ENCODE results near the gene ZBTB16. TPM values are rescaled to one million over a fixed set of nuclear protein-coding genes. Genes with fewer than 3 reads are reported as not detected.

ZBTB16 gene
- polyA plus RNA-seq, 1 donor (not counting 4 experiments of a cell fraction or from before 2014, with no cell fraction given), result 0.18 TPM

- Histone ChIP-seq H3K27me3 (ENCODE audit: control insufficient read depth, extremely low read depth, insufficient read depth, low read length) (no peaks in the 10 kb centered on the region), H3K79me2 (ENCODE audit: control insufficient read depth, insufficient read depth, low read length) (no peaks in the 10 kb centered on the region), H2AFZ (ENCODE audit: control insufficient read depth, low read length) (no peak overlapping the region), H3K4me2 (ENCODE audit: control insufficient read depth, extremely low read depth, insufficient read depth, low read depth, low read length) (no peak overlapping the region), H4K20me1 (ENCODE audit: control insufficient read depth, extremely low read depth, insufficient read depth, low read length) (no peaks in the 10 kb centered on the region), H3K9me1 (ENCODE audit: control insufficient read depth, extremely low read depth, insufficient read depth, low read length) (no peaks in the 10 kb centered on the region), H3K4me3 (ENCODE audit: control insufficient read depth in 2 of 3, extremely low read depth in 1 of 3, insufficient read depth in 2 of 3, low read depth in 1 of 3, low read length in 3 of 3) (no peak overlapping the region), H3K27ac (ENCODE audit: control insufficient read depth, insufficient read depth, low read length) (no peak overlapping the region), H3K36me3 (ENCODE audit: control insufficient read depth in 2 of 2, extremely low read depth in 1 of 2, insufficient read depth in 2 of 2, low read length in 2 of 2) (no peaks in the 10 kb centered on the region), H3K4me1 (ENCODE audit: control insufficient read depth, extremely low read depth, insufficient read depth, low read length) (no peaks in the 10 kb centered on the region), H3K9me3 (ENCODE audit: control insufficient read depth, low read depth, low read length) (no peaks in the 10 kb centered on the region), H3K9ac (ENCODE audit: control insufficient read depth, extremely low read depth, insufficient read depth, low read length) (no peak overlapping the region)
- TF ChIP-seq CTCF (optimal IDR thresholded peaks at IDR 0.05 in 1 of 3, IDR thresholded peaks at IDR 0.05 in 1 of 3, conservative IDR thresholded peaks at IDR 0.05 in 1 of 3; ENCODE audit: extremely low read depth in 1 of 3, insufficient read depth in 2 of 3, low read length in 3 of 3) (no peak), EZH2 (IDR thresholded peaks at IDR 0.05; ENCODE audit: low read length) (no peak)
- no peak for DNase-seq (ENCODE audit: low read depth, low spot score)
- dilution Hi-C loops (cut with MboI; ENCODE audit: extremely low pct_ligation_motif_present, low sequenced_read_pairs), result no loop called here
- no peak for FAIRE-seq
These were observed 187.7 kb downstream of the ZBTB16 start for GRCh38 chr11:114247070-114247789.

GRCh38 chr11:114250180-114250579, 190.7 kb downstream of the ZBTB16 start:
- H3K79me2 ChIP-seq (ENCODE audit: control insufficient read depth, insufficient read depth, low read length), result no peaks in the 10 kb centered on the region
- no peak overlapping the region for H3K27ac ChIP-seq (ENCODE audit: control insufficient read depth, insufficient read depth, low read length)
- no peak overlapping the region for H3K9ac ChIP-seq (ENCODE audit: control insufficient read depth, extremely low read depth, insufficient read depth, low read length)
- H2AFZ ChIP-seq (ENCODE audit: control insufficient read depth, low read length), result no peak overlapping the region
- H3K36me3 ChIP-seq (ENCODE audit: control insufficient read depth in 2 of 2, extremely low read depth in 1 of 2, insufficient read depth in 2 of 2, low read length in 2 of 2), result no peaks in the 10 kb centered on the region
- TF ChIP-seq CTCF (optimal IDR thresholded peaks at IDR 0.05 in 1 of 3, IDR thresholded peaks at IDR 0.05 in 1 of 3, conservative IDR thresholded peaks at IDR 0.05 in 1 of 3; ENCODE audit: extremely low read depth in 1 of 3, insufficient read depth in 2 of 3, low read length in 3 of 3) (no peak), EZH2 (IDR thresholded peaks at IDR 0.05; ENCODE audit: low read length) (no peak)
- H3K9me1 ChIP-seq (ENCODE audit: control insufficient read depth, extremely low read depth, insufficient read depth, low read length), result no peaks in the 10 kb centered on the region
- H3K4me1 ChIP-seq (ENCODE audit: control insufficient read depth, extremely low read depth, insufficient read depth, low read length), result no peaks in the 10 kb centered on the region
- no peaks in the 10 kb centered on the region for H4K20me1 ChIP-seq (ENCODE audit: control insufficient read depth, extremely low read depth, insufficient read depth, low read length)
- DNase-seq (ENCODE audit: low read depth, low spot score) (no peak), FAIRE-seq (no peak)
- no peak overlapping the region for H3K4me2 ChIP-seq (ENCODE audit: control insufficient read depth, extremely low read depth, insufficient read depth, low read depth, low read length)
- H3K9me3 ChIP-seq (ENCODE audit: control insufficient read depth, low read depth, low read length), result no peaks in the 10 kb centered on the region
- H3K27me3 ChIP-seq (ENCODE audit: control insufficient read depth, extremely low read depth, insufficient read depth, low read length), result no peaks in the 10 kb centered on the region
- dilution Hi-C loops (cut with MboI; ENCODE audit: extremely low pct_ligation_motif_present, low sequenced_read_pairs), result loop anchor here (25.0 kb wide), 1 partner anchor 213 kb away; no protein-coding TSS in a partner anchor
- no peak overlapping the region for H3K4me3 ChIP-seq (ENCODE audit: control insufficient read depth in 2 of 3, extremely low read depth in 1 of 3, insufficient read depth in 2 of 3, low read depth in 1 of 3, low read length in 3 of 3)
